Loucy (cell line): ENCODE measurements around the gene CCM2.

ENCODE experiments used
- EZH2phosphoT487 ChIP-seq: fragments of 200-600 bp; IDR thresholded peaks from 2 replicates; pipeline ENCODE4 v1.6.1; 2018; ENCODE audit warnings: antibody characterized with exemption, mild to moderate bottlenecking, moderate library complexity, borderline replicate concordance
- TF ChIP-seq, protein P1 (sequence below): fragments of 200-600 bp; sonication (generic); conservative IDR thresholded peaks from 2 replicates; pipeline ENCODE4 v1.5.1; 2014; ENCODE audit warnings: mild to moderate bottlenecking, antibody characterized with exemption, low read length

- TF ChIP-seq, protein P1, sequence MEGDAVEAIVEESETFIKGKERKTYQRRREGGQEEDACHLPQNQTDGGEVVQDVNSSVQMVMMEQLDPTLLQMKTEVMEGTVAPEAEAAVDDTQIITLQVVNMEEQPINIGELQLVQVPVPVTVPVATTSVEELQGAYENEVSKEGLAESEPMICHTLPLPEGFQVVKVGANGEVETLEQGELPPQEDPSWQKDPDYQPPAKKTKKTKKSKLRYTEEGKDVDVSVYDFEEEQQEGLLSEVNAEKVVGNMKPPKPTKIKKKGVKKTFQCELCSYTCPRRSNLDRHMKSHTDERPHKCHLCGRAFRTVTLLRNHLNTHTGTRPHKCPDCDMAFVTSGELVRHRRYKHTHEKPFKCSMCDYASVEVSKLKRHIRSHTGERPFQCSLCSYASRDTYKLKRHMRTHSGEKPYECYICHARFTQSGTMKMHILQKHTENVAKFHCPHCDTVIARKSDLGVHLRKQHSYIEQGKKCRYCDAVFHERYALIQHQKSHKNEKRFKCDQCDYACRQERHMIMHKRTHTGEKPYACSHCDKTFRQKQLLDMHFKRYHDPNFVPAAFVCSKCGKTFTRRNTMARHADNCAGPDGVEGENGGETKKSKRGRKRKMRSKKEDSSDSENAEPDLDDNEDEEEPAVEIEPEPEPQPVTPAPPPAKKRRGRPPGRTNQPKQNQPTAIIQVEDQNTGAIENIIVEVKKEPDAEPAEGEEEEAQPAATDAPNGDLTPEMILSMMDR: no peak
- TF ChIP-seq EZH2phosphoT487: no peak
Measured at GRCh38 chr7:45087301-45088145, 87.5 kb downstream of the CCM2 start.
